C4-2B (cell line): ENCODE measurements around the gene PVALEF.

Experiments
- ZFX ChIP-seq: fragments of 450-650 bp; IDR thresholded peaks from 2 replicates; pipeline ENCODE4 v1.6.1; 2017
- TF ChIP-seq, protein P1 (sequence below): fragments of 450-650 bp; conservative IDR thresholded peaks from 2 replicates; pipeline ENCODE4 v1.5.1; 2017; ENCODE audit warnings: mild to moderate bottlenecking

DNA sequence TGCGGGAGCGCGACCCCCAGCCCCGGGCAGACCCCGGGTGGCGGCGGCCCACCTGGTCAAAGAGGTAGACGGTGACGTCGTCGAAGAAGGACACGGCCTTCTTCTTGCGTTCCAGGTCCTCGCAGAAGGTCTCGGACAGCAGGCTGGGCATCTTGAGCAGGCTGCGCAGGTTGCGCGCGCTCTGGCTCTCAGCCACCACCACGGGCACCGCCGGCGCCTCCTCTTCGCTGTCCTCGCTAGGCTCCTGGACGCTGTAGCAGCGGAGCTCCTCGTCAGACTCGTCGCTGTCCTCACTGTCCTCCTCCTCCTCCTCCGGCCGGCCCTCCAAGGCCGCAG lies 45.2 kb upstream of the PVALEF start:
- TF ChIP-seq, protein P1, sequence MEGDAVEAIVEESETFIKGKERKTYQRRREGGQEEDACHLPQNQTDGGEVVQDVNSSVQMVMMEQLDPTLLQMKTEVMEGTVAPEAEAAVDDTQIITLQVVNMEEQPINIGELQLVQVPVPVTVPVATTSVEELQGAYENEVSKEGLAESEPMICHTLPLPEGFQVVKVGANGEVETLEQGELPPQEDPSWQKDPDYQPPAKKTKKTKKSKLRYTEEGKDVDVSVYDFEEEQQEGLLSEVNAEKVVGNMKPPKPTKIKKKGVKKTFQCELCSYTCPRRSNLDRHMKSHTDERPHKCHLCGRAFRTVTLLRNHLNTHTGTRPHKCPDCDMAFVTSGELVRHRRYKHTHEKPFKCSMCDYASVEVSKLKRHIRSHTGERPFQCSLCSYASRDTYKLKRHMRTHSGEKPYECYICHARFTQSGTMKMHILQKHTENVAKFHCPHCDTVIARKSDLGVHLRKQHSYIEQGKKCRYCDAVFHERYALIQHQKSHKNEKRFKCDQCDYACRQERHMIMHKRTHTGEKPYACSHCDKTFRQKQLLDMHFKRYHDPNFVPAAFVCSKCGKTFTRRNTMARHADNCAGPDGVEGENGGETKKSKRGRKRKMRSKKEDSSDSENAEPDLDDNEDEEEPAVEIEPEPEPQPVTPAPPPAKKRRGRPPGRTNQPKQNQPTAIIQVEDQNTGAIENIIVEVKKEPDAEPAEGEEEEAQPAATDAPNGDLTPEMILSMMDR, result no peak; the same call in 1 of the 2 replicates
- no peak for TF ChIP-seq ZFX
